H1 (cell line): ENCODE results near the gene ADD3. TPM values are rescaled to one million over a fixed set of nuclear protein-coding genes. Genes with fewer than 3 reads are reported as not detected.

Experiments
- CTCF ChIA-PET: fragments of 300-600 bp; sonication (Branson Sonifier 250); formaldehyde crosslinking; loops from one replicate; lab custom pipeline; 2021; ENCODE audit not compliant: partially characterized antibody; lab: Charles Lee
- POLR2A ChIA-PET: fragments of 300-600 bp; sonication (Branson Sonifier 250); formaldehyde crosslinking; loops from one replicate; lab custom pipeline; 2021; ENCODE audit warnings: inconsistent platforms; ENCODE audit not compliant: partially characterized antibody; lab: Charles Lee
- DNase-seq, 2 experiments: peaks; one replicate each; pipeline versions ENCODE4 v3.0.0 to v3.0.0-alpha.2; 2010 to 2022; ENCODE audit warnings: low spot score in 2 of 2, low read depth in 1 of 2, mixed read lengths in 1 of 2
- FAIRE-seq: peaks from 2 replicates; lab custom pipeline; 2011; peaks lifted over from hg19 to GRCh38; lab: Jason Lieb, UNC
- H2AFZ ChIP-seq: 2 replicates; pipeline ENCODE4 v1.8.1; 2012; ENCODE audit warnings: low read length, inconsistent platforms
- H2AK5ac ChIP-seq: 2 replicates; pipeline ENCODE4 v1.6.1; 2013; ENCODE audit warnings: low read depth, low read length
- H2BK120ac ChIP-seq: replicated peaks from 2 replicates; pipeline ENCODE3; 2013; ENCODE audit warnings: low read depth, low read length, inconsistent platforms
- H2BK12ac ChIP-seq: 2 replicates; pipeline ENCODE4 v1.6.1; 2013; ENCODE audit warnings: low read depth, low read length
- H2BK15ac ChIP-seq: 2 replicates; pipeline ENCODE4 v1.6.1; 2013; ENCODE audit warnings: low read length
- H2BK20ac ChIP-seq: 2 replicates; pipeline ENCODE4 v1.6.1; 2013; ENCODE audit warnings: low read length
- H2BK5ac ChIP-seq: 2 replicates; pipeline ENCODE4 v1.6.1; 2013; ENCODE audit warnings: low read depth, low read length
- H3K14ac ChIP-seq: 2 replicates; pipeline ENCODE4 v1.6.1; 2013; ENCODE audit warnings: inconsistent platforms; ENCODE audit not compliant: insufficient read length
- H3K18ac ChIP-seq: 2 replicates; pipeline ENCODE4 v1.6.1; 2013; ENCODE audit warnings: low read length; ENCODE audit errors: extremely low read depth
- H3K23ac ChIP-seq: 2 replicates; pipeline ENCODE4 v1.6.1; 2013; ENCODE audit warnings: inconsistent platforms; ENCODE audit not compliant: insufficient read length
- H3K23me2 ChIP-seq: 2 replicates; pipeline ENCODE4 v1.6.1; 2013; ENCODE audit warnings: low read depth, low read length
- H3K27ac ChIP-seq: 2 replicates; pipeline ENCODE4 v1.6.1; 2011; ENCODE audit warnings: low read depth, low read length, inconsistent platforms
- H3K27me3 ChIP-seq, 4 experiments: replicated peaks in 1 of 4; 1 replicate in 1 of 4; 2 replicates in 3 of 4; pipeline versions ENCODE4 v1.6.1 to v1.8.1; 2011 to 2013; ENCODE audit warnings: low read length in 3 of 4, mild to moderate bottlenecking in 3 of 4, inconsistent platforms in 2 of 4, mixed read lengths in 2 of 4, moderate library complexity in 1 of 4; ENCODE audit not compliant: control insufficient read depth in 3 of 4, insufficient read depth in 3 of 4; ENCODE audit errors: extremely low read depth in 1 of 4
- H3K36me3 ChIP-seq, 4 experiments: 2 replicates each; pipeline versions ENCODE4 v1.6.1 to v1.8.1; 2011 to 2013; ENCODE audit warnings: mild to moderate bottlenecking in 4 of 4, low read length in 3 of 4, moderate library complexity in 2 of 4, control low read depth in 1 of 4, inconsistent platforms in 1 of 4; ENCODE audit not compliant: insufficient read depth in 4 of 4, control insufficient read depth in 2 of 4
- H3K4ac ChIP-seq: replicated peaks from 2 replicates; pipeline ENCODE3; 2013; ENCODE audit warnings: low read length, low read depth, mixed read lengths, inconsistent platforms; ENCODE audit not compliant: insufficient read length
- H3K4me1 ChIP-seq, 4 experiments: replicated peaks in 1 of 4; 1 replicate in 1 of 4; 2 replicates in 3 of 4; pipeline versions ENCODE4 v1.6.1 to v1.8.1; 2011 to 2013; ENCODE audit warnings: low read length in 3 of 4, inconsistent platforms in 2 of 4, mixed read lengths in 1 of 4; ENCODE audit not compliant: insufficient read depth in 4 of 4, control insufficient read depth in 3 of 4
- H3K4me2 ChIP-seq, 2 experiments: 2 replicates each; pipeline versions ENCODE4 v1.6.1 to v1.8.1; 2011 to 2013; ENCODE audit warnings: low read depth in 2 of 2, low read length in 2 of 2, control low read depth in 1 of 2, inconsistent platforms in 1 of 2, mild to moderate bottlenecking in 1 of 2; ENCODE audit not compliant: insufficient read depth in 1 of 2
- H3K4me3 ChIP-seq, 4 experiments: fragments of 200-600, 300-600 bp in 1 of 4; sonication (generic), shearing (Covaris generic), sonication (Bioruptor Twin) in 1 of 4; 2 replicates each; pipeline versions ENCODE4 v1.5.1 to v1.8.1; 2011 to 2016; ENCODE audit warnings: low read length in 4 of 4, low read depth in 3 of 4, control low read depth in 2 of 4, inconsistent platforms in 2 of 4, mild to moderate bottlenecking in 2 of 4, mixed read lengths in 1 of 4, moderate library complexity in 1 of 4; ENCODE audit not compliant: insufficient read depth in 2 of 4; ENCODE audit errors: extremely low read depth in 1 of 4
- H3K56ac ChIP-seq: replicated peaks from 2 replicates; pipeline ENCODE3; 2013; ENCODE audit warnings: low read depth, mild to moderate bottlenecking, mixed read lengths, low read length, inconsistent platforms; ENCODE audit not compliant: insufficient read length
- H3K79me1 ChIP-seq: 2 replicates; pipeline ENCODE4 v1.6.1; 2013; ENCODE audit warnings: low read depth, low read length, control low read depth
- H3K79me2 ChIP-seq, 2 experiments: 2 replicates each; pipeline versions ENCODE4 v1.6.1 to v1.8.1; 2012 to 2013; ENCODE audit warnings: low read length in 2 of 2, mild to moderate bottlenecking in 2 of 2, inconsistent platforms in 1 of 2; ENCODE audit not compliant: insufficient read depth in 2 of 2, control insufficient read depth in 1 of 2
- H3K9ac ChIP-seq, 4 experiments: replicated peaks in 1 of 4; 1 replicate in 1 of 4; 2 replicates in 3 of 4; pipeline versions ENCODE4 v1.6.1 to v1.8.1; 2011 to 2013; ENCODE audit warnings: low read depth in 3 of 4, low read length in 3 of 4, control low read depth in 2 of 4, mild to moderate bottlenecking in 2 of 4, moderate library complexity in 2 of 4, inconsistent platforms in 1 of 4; ENCODE audit errors: extremely low read depth in 1 of 4
- H3K9me3 ChIP-seq, 2 experiments: 2 replicates each; pipeline versions ENCODE4 v1.6.1 to v1.8.1; 2012 to 2013; ENCODE audit warnings: mild to moderate bottlenecking in 2 of 2, moderate library complexity in 2 of 2, control low read depth in 1 of 2, inconsistent platforms in 1 of 2, low read depth in 1 of 2, low read length in 1 of 2, mixed read lengths in 1 of 2; ENCODE audit not compliant: insufficient read depth in 2 of 2
- H4K20me1 ChIP-seq, 2 experiments: replicated peaks in 1 of 2; 2 replicates each; pipeline versions ENCODE3 to v1.8.1; 2011 to 2013; ENCODE audit warnings: inconsistent platforms in 2 of 2, low read length in 2 of 2, mild to moderate bottlenecking in 1 of 2; ENCODE audit not compliant: insufficient read depth in 2 of 2, control insufficient read depth in 1 of 2
- H4K5ac ChIP-seq: 2 replicates; pipeline ENCODE4 v1.6.1; 2013; ENCODE audit warnings: low read length, low read depth, mixed read lengths, inconsistent platforms; ENCODE audit not compliant: insufficient read length
- H4K8ac ChIP-seq: 2 replicates; pipeline ENCODE4 v1.8.0; 2013; ENCODE audit warnings: mild to moderate bottlenecking, moderate library complexity, low read length, inconsistent platforms; ENCODE audit not compliant: insufficient read depth; ENCODE audit errors: extremely low read depth
- H4K91ac ChIP-seq: replicated peaks from 2 replicates; pipeline ENCODE3; 2013; ENCODE audit warnings: low read length, mixed read lengths, inconsistent platforms; ENCODE audit not compliant: insufficient read length
- CBX8 ChIP-seq: fragments of 300-800, 300-1000 bp; sonication (generic); IDR thresholded peaks from 2 replicates; pipeline ENCODE4 v1.7.1; 2016; ENCODE audit warnings: low read depth, low read length, borderline replicate concordance
- RFX5 ChIP-seq: IDR thresholded peaks from 2 replicates; pipeline ENCODE4 v1.6.1; 2011; ENCODE audit warnings: low read depth, low read length, improper control_type of control experiment, borderline replicate concordance
- RNF2 ChIP-seq: fragments of 200-900, 300-1000 bp; sonication (generic); IDR thresholded peaks from 2 replicates; pipeline ENCODE4 v1.7.1; 2016; ENCODE audit warnings: borderline replicate concordance, low read depth, mild to moderate bottlenecking, antibody characterized with exemption, low read length; ENCODE audit not compliant: poor library complexity, severe bottlenecking; ENCODE audit errors: missing control alignments
- SIN3A ChIP-seq, 2 experiments: IDR thresholded peaks in 1 of 2; conservative IDR thresholded peaks in 1 of 2; 2 replicates each; pipeline ENCODE4 v1.6.1; 2011 to 2012; ENCODE audit warnings: low read length in 2 of 2, improper control_type of control experiment in 1 of 2, low read depth in 1 of 2, mild to moderate bottlenecking in 1 of 2
- SIX5 ChIP-seq: IDR thresholded peaks from 2 replicates; pipeline ENCODE4 v1.6.1; 2011; ENCODE audit warnings: mild to moderate bottlenecking, low read depth, low read length
- TBP ChIP-seq: IDR thresholded peaks from 2 replicates; pipeline ENCODE4 v1.6.1; 2011; ENCODE audit warnings: low read depth, low read length, improper control_type of control experiment
- TEAD4 ChIP-seq: IDR thresholded peaks from 2 replicates; pipeline ENCODE4 v1.6.1; 2012; ENCODE audit warnings: low read depth, low read length, inconsistent platforms, mixed read lengths
- USF2 ChIP-seq: IDR thresholded peaks from 2 replicates; pipeline ENCODE4 v1.6.1; 2011; ENCODE audit warnings: low read length, improper control_type of control experiment
- WGBS, 2 experiments: shearing (Covaris generic) in 1 of 2; methylation state at CpG; one replicate each; pipeline versions ENCODE4 v1.1.6 to v1.1.7; 2013 to 2015; ENCODE audit warnings: low lambda C conversion rate in 2 of 2, mixed read lengths in 2 of 2, inconsistent platforms in 1 of 2, low coverage in 1 of 2, missing lambda C conversion rate in 1 of 2; ENCODE audit not compliant: insufficient replicate concordance in 2 of 2, insufficient coverage in 1 of 2, insufficient read length in 1 of 2; ENCODE audit errors: extremely low coverage in 1 of 2, missing lambda C conversion rate in 1 of 2; 5-methylcytosine and 5-hydroxymethylcytosine counted together
- polyA plus RNA-seq, 7 experiments: library from polyadenylated mRNA; depleted of rRNA in 3 of 7; stranded (reverse) in 5 of 7; unstranded in 2 of 7; fragments of >200 nt in 5 of 7; fragments of 200-250 nt in 2 of 7; gene quantifications; 1 replicate in 5 of 7; 2 replicates in 1 of 7; 4 replicates in 1 of 7; pipeline versions ENCODE4 v1.2.1 to v1.2.3, GENCODE V29; 2011 to 2013; ENCODE audit warnings: missing spikeins in 2 of 7, mixed read lengths in 2 of 7
- total RNA-seq: library from RNA; stranded (reverse); fragmentation: NEBNext Ultra II Directional; extraction: Animal tissue kit (Norgen Biotek cat#: 25700); gene quantifications from 2 replicates; pipeline ENCODE4 v1.2.1, GENCODE V29; 2021

The ADD3 gene
- total and polyA plus RNA-seq, 2 of the 8 experiments (the other 6 are each of a cell fraction or from before 2014, with no cell fraction given) = 44.7 to 85.6 TPM

GRCh38 chr10:109966961-109967738 lies 40.6 kb upstream of the ADD3 start:
- DNase-seq (no peak), FAIRE-seq (no peak)
- no peak overlapping the region for H2BK5ac ChIP-seq
- no peaks in the 10 kb centered on the region for H3K27me3 ChIP-seq
- WGBS, 2 experiments = 78% methylated on average over 9 of the region's 9 CpGs; no CpG with 5 or more reads in 1 of the 2 experiments
- no peak overlapping the region for H3K4me2 ChIP-seq
- H4K91ac ChIP-seq = no peak overlapping the region
- H2BK15ac ChIP-seq = no peak overlapping the region
- peaks cover 2 to 15% (median 6%) of the 10 kb centered on the region in 4 experiments; a peak in 5 of 7 replicates for H3K4me1 ChIP-seq
- no peak overlapping the region for H3K56ac ChIP-seq
- H3K36me3 ChIP-seq = no peaks in the 10 kb centered on the region
- H4K5ac ChIP-seq = no peak overlapping the region
- H3K4me3 ChIP-seq = no peak overlapping the region
- H2BK12ac ChIP-seq = no peak overlapping the region
- no peak overlapping the region for H3K14ac ChIP-seq
- H2BK120ac ChIP-seq = no peak overlapping the region
- no peak overlapping the region for H3K4ac ChIP-seq
- ChIA-PET CTCF (interaction anchor here (0.9 to 3.5 kb wide), 7 partner anchors 9 to 83 kb away, joined by 3 to 28 read pairs (median 4); no protein-coding TSS in a partner anchor), POLR2A (no interaction called here)
- H2AK5ac ChIP-seq = no peak overlapping the region
- H3K79me2 ChIP-seq = no peaks in the 10 kb centered on the region
- H3K9ac ChIP-seq = no peak overlapping the region; a peak in 1 of 7 replicates
- H3K27ac ChIP-seq = no peak overlapping the region
- H3K9me3 ChIP-seq = no peaks in the 10 kb centered on the region
- H2AFZ ChIP-seq = peak overlapping the region; percentile 77; the same call in 1 of the 2 replicates
- H4K8ac ChIP-seq = no peak overlapping the region
- H3K18ac ChIP-seq = no peak overlapping the region
- H4K20me1 ChIP-seq = no peaks in the 10 kb centered on the region
- TF ChIP-seq RNF2 = no peak
- TF ChIP-seq TBP = no peak
- no peak for TF ChIP-seq SIX5
- no peak for TF ChIP-seq USF2
- no peak for TF ChIP-seq CBX8
- no peak for TF ChIP-seq TEAD4
- no peak for TF ChIP-seq RFX5
- no peak for TF ChIP-seq SIN3A (conservative IDR thresholded peaks at IDR 0.05 in 1 of 2, IDR thresholded peaks at IDR 0.05 in 1 of 2; ENCODE audit: low read depth in 1 of 2, low read length in 2 of 2)
- no peaks in the 10 kb centered on the region for H3K79me1 ChIP-seq
- no peak overlapping the region; the same call in 1 of the 2 replicates for H2BK20ac ChIP-seq
- H3K23ac ChIP-seq = no peak overlapping the region
- H3K23me2 ChIP-seq = no peaks in the 10 kb centered on the region
